Body of pancreas (tissue), 4 donors: ENCODE measurements around the gene RASSF6. TPM values are rescaled to one million over a fixed set of nuclear protein-coding genes. Genes with fewer than 3 reads are reported as not detected.
A peak's percentile ranks its signal among the peaks of the same experiment; 100 is the strongest.

Source experiments
- ATAC-seq: fragments of 150-250 bp; one replicate; pipeline ENCODE4 v1.9.1; 2016
- DNase-seq, 4 donors: peaks; one replicate each; pipeline ENCODE4 v3.0.0-alpha.2; 2019
- H3K27ac ChIP-seq, 4 donors: fragments of 200-600 bp; sonication (generic); 1 replicate in 3 of 4; 2 replicates in 1 of 4; pipeline versions ENCODE4 v1.5.1 to v1.6.1; 2016 to 2019; ENCODE audit warnings: mild to moderate bottlenecking in 1 of 4, mixed read lengths in 1 of 4, moderate library complexity in 1 of 4
- H3K27me3 ChIP-seq, 2 donors: fragments of 200-600 bp; sonication (generic); one replicate each; pipeline ENCODE4 v1.6.0; 2016; ENCODE audit warnings: mild to moderate bottlenecking in 1 of 2
- H3K36me3 ChIP-seq, 2 donors: fragments of 200-600 bp; sonication (generic); replicated peaks in 1 of 2; 2 replicates each; pipeline ENCODE4 v1.5.1; 2016; ENCODE audit warnings: low read depth in 2 of 2; ENCODE audit not compliant: insufficient read depth in 1 of 2
- H3K4me1 ChIP-seq: fragments of 200-600 bp; sonication (generic); one replicate; pipeline ENCODE4 v1.6.0; 2016
- H3K4me3 ChIP-seq, 2 donors: fragments of 200-600 bp; sonication (generic); 1 replicate in 1 of 2; 2 replicates in 1 of 2; pipeline ENCODE4 v1.5.1; 2016 to 2019
- H3K9me3 ChIP-seq, 3 donors: fragments of 200-600 bp; sonication (generic); 1 replicate in 2 of 3; 2 replicates in 1 of 3; pipeline ENCODE4 v1.5.1; 2016
- CTCF ChIP-seq, 7 experiments: fragments of 450-650 bp in 4 of 7; fragments of 200-600 bp in 3 of 7; sonication (generic) in 3 of 7; IDR thresholded peaks; one replicate each; pipeline ENCODE4 v1.5.1; 2016 to 2019; ENCODE audit warnings: antibody characterized with exemption in 7 of 7
- POLR2A ChIP-seq, 3 donors: fragments of 450-650 bp; IDR thresholded peaks; one replicate each; pipeline ENCODE4 v1.6.1; 2016; ENCODE audit warnings: antibody characterized with exemption in 3 of 3, mild to moderate bottlenecking in 2 of 3
- WGBS, 2 donors: methylation state at CpG; one replicate each; pipeline ENCODE4 v1.1.5; 2017; 5-methylcytosine and 5-hydroxymethylcytosine counted together
- intact Hi-C: fragments of 100-400 bp; cut with DNase I; formaldehyde crosslinking; loops from one replicate; pipeline ENCODE4 v1.15.1; 2023
- total RNA-seq, 2 donors: library from RNA; depleted of rRNA; stranded (reverse); fragments of >200 nt; gene quantifications; one replicate each; pipeline ENCODE4 v1.1.0, GENCODE V29; 2016

The RASSF6 gene
- total RNA-seq, 2 donors from 2014 or later = 5.3 to 10.1 TPM

GRCh38 chr4:73664470-73664869, 44.2 kb upstream of the RASSF6 start:
- intact Hi-C loops = loop anchor here (10.0 kb wide), 2 partner anchors 200 to 470 kb away; partner anchors contain the start of gene CXCL1
- Histone ChIP-seq H3K4me3 (no peak overlapping the region), H3K27ac (no peak overlapping the region), H3K4me1 (peaks cover 11% of the 10 kb centered on the region), H3K36me3 (no peaks in the 10 kb centered on the region), H3K9me3 (no peaks in the 10 kb centered on the region), H3K27me3 (no peaks in the 10 kb centered on the region)
- TF ChIP-seq CTCF (IDR thresholded peaks at IDR 0.05) (no peak), POLR2A (IDR thresholded peaks at IDR 0.05) (no peak)
- no peak for DNase-seq
- 93 to 96% methylated on average over 1 of the region's 1 CpG for WGBS, 2 donors
- no peak for ATAC-seq

- Histone ChIP-seq H3K9me3 (no peaks in the 10 kb centered on the region), H3K36me3 (no peaks in the 10 kb centered on the region), H3K27me3 (no peaks in the 10 kb centered on the region), H3K27ac (no peak overlapping the region), H3K4me1 (peaks cover 2% of the 10 kb centered on the region), H3K4me3 (no peak overlapping the region)
- intact Hi-C loops = loop anchor here (10.0 kb wide), 2 partner anchors 201 to 471 kb away; partner anchors contain the start of gene CXCL1
- no peak for TF ChIP-seq CTCF (IDR thresholded peaks at IDR 0.05)
- no peak for TF ChIP-seq POLR2A (IDR thresholded peaks at IDR 0.05)
- DNase-seq (no peak), ATAC-seq (no peak)
Measured at GRCh38 chr4:73663576-73663975, 43.3 kb upstream of the RASSF6 start.

- Histone ChIP-seq H3K27ac (no peak overlapping the region), H3K27me3 (no peaks in the 10 kb centered on the region), H3K4me3 (no peak overlapping the region), H3K9me3 (no peaks in the 10 kb centered on the region), H3K4me1 (no peaks in the 10 kb centered on the region), H3K36me3 (no peaks in the 10 kb centered on the region)
- 20 to 27% methylated on average over 6 of the region's 6 CpGs for WGBS, 2 donors
- ATAC-seq (peak; percentile 72), DNase-seq (no peak)
- TF ChIP-seq CTCF (IDR thresholded peaks at IDR 0.05) = peak; percentile 18 to 73 (median 49)
- TF ChIP-seq POLR2A (IDR thresholded peaks at IDR 0.05) = no peak
- intact Hi-C loops = loop anchor here (10.0 kb wide), 2 partner anchors 202 to 472 kb away; partner anchors contain the start of gene CXCL1
Measured at GRCh38 chr4:73662709-73663546, 42.7 kb upstream of the RASSF6 start.

- TF ChIP-seq POLR2A (IDR thresholded peaks at IDR 0.05) = no peak
- TF ChIP-seq CTCF (IDR thresholded peaks at IDR 0.05) = no peak
- Histone ChIP-seq H3K4me1 (no peaks in the 10 kb centered on the region), H3K36me3 (no peaks in the 10 kb centered on the region), H3K27me3 (no peaks in the 10 kb centered on the region), H3K27ac (no peak overlapping the region), H3K9me3 (no peaks in the 10 kb centered on the region), H3K4me3 (no peak overlapping the region)
- 43 to 49% methylated on average over 2 of the region's 2 CpGs for WGBS, 2 donors
- intact Hi-C loops = loop anchor here (10.0 kb wide), 2 partner anchors 203 to 473 kb away; partner anchors contain the start of gene CXCL1
- DNase-seq = no peak
- no peak for ATAC-seq
Measured at GRCh38 chr4:73661646-73662119, 41.4 kb upstream of the RASSF6 start.
